GM12891 (cell line): ENCODE measurements around the gene STAG3.

Source experiments
- DNase-seq: peaks from one replicate; pipeline ENCODE4 v3.0.0; 2011; ENCODE audit warnings: low spot score; ENCODE audit not compliant: insufficient read length
- FAIRE-seq: peaks from 2 replicates; lab custom pipeline; 2011; peaks lifted over from hg19 to GRCh38; lab: Jason Lieb, UNC
- PAX5 ChIP-seq: IDR thresholded peaks from 2 replicates; pipeline ENCODE4 v1.6.1; 2011; ENCODE audit warnings: low read length, moderate library complexity, mild to moderate bottlenecking; ENCODE audit not compliant: insufficient read depth, severe bottlenecking
- POLR2A ChIP-seq: IDR thresholded peaks from 2 replicates; pipeline ENCODE4 v1.6.1; 2011; ENCODE audit warnings: low read depth, low read length, control low read depth
- POLR2AphosphoS5 ChIP-seq: IDR thresholded peaks from 2 replicates; pipeline ENCODE4 v1.6.1; 2011; ENCODE audit warnings: low read depth, low read length, control low read depth
- POU2F2 ChIP-seq: IDR thresholded peaks from 2 replicates; pipeline ENCODE4 v1.6.1; 2011; ENCODE audit warnings: low read depth, mild to moderate bottlenecking, control low read depth, low read length, moderate library complexity
- SPI1 ChIP-seq: IDR thresholded peaks from 2 replicates; pipeline ENCODE4 v1.6.1; 2011; ENCODE audit warnings: low read depth, low read length, control low read depth
- TAF1 ChIP-seq: IDR thresholded peaks from 2 replicates; pipeline ENCODE4 v1.6.1; 2011; ENCODE audit warnings: low read depth, low read length, control low read depth

STAG3 gene

DNA sequence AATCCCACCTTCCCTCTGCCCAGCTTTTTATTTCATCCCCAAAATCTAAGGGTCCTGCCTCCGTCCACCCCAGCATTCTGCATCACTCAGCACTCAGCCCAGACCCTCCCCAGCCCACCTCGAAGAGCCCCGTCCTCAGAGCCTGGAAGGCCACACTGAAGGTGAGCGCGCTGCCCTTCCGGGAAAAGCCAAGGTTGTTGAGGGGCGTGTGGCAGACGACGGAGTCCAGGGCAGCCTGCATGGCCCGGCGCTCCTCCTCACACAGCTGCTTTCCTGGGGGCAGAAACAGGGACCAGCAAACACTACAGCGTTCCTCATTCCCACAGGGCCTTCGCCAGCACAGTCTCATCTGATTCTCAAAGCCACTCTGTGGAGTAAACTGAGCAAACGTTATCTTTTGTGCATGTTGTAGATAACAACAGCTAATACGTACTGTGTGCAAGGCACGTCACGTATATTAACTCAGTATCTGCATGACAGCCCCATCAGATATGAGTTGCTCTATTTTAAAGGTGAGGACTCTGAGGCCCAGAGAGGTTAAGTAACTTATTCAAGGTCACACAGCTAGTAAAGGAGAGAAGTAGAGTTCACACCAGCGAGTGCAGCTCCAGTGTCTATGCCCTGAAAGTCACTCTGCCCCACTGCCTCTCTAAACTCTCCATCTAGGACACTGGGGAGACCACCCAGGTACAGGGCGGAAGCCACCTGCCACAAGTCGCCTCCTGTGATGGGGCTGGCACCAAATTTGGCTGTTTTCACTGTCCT is 22.0 kb upstream of the STAG3 start:
- TF ChIP-seq SPI1 (no peak), TAF1 (no peak)
- DNase-seq, result no peak
- FAIRE-seq, result no peak

DNA sequence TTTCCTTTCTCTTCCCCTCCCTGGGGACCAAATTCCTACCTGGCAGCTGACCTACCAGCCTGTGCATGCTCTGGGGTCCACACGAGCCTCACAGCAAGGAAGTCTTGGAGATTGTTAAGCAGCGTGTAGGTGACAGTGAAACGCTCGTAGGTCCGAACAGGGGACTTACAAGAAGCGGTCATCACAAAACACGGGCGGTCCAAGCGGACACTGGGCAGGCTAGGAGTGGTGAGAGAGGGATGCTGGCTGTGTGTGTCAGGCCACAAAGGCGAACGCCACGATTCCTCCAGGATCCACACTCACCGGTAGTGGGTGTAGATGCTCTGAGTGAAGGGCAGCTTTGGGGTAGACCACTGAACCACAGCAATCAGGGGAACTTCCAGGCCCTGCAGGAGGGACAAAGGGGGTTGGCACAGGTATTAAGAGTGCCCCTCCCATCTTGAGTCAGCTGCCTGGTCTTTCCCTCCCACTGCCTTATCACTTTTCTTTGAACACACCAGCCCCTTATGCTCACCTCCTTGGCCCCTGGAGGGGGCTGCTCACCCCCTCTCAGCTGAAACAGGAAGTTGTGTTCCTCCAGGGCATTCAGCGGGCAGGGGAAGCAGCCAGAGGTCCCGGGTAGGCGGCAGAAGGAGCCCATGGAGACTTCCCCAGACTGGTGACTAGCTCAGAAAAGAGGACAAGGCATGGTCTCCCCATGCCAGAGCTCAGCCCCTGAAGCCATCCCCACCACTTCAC is 21.2 kb upstream of the STAG3 start:
- DNase-seq, result no peak
- FAIRE-seq, result no peak
- TF ChIP-seq POU2F2, result no peak
- TF ChIP-seq TAF1, result no peak

DNA sequence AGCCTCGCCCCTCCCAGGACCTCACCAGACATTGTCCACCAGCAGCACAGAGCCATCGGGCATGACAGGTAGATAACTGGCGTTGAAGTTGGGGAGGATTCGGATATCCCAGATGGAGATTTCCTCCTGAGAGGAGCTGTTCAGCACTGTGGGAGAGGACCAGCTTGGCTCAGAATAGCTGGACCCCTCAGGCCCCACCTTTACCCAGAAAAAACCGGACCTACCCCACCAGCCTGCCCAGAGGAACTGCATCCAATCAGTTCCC is 20.7 kb upstream of the STAG3 start:
- DNase-seq (no peak), FAIRE-seq (no peak)
- TF ChIP-seq SPI1 (no peak), PAX5 (no peak), POU2F2 (no peak), POLR2AphosphoS5 (no peak), TAF1 (no peak), POLR2A (no peak)

DNA sequence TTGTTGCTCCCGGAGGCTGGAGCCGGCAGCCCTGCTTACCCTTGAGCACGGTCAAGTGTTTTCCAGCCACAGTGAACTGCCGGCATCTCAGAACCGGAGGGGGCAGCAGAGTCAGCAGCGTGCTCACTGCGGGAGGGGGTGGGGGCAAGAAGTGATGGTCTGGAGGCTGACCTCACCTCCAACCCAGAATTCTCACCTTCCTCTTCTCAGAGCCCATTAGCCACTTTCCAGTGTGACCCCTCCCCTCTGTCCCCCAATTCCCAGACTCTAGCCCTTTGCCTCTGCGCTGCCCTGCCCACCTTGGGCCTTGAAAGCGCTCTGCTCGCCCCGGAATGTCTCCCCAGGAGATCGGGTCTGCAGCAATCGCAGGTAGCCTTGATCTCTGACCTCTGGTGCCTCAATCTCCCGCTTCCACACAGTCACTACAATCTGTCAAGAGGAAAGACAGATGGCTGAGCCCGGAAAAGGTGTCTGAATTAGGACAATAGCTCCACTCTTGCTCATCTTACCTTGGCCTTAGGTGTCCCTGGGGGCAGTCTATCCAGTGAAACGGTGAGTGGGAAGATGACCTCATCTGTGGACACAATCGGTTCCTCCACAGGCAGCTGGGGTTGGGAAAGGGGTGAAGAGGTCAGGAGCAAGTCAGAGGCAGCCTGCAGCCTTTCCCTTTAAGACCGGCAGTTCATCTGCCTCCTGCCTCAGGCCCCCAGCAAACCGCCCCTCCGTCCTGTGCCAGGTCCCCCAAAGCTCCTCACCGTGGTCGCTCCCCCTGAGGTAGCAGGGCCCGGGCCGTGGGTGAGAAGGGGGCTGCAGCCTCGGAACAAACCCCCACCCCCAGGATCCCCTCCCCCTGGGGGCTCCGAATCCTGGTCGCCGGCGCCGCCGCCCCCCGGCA is 20.1 kb upstream of the STAG3 start:
- no peak for DNase-seq
- TF ChIP-seq POLR2AphosphoS5, result no peak
- FAIRE-seq, result no peak

DNA sequence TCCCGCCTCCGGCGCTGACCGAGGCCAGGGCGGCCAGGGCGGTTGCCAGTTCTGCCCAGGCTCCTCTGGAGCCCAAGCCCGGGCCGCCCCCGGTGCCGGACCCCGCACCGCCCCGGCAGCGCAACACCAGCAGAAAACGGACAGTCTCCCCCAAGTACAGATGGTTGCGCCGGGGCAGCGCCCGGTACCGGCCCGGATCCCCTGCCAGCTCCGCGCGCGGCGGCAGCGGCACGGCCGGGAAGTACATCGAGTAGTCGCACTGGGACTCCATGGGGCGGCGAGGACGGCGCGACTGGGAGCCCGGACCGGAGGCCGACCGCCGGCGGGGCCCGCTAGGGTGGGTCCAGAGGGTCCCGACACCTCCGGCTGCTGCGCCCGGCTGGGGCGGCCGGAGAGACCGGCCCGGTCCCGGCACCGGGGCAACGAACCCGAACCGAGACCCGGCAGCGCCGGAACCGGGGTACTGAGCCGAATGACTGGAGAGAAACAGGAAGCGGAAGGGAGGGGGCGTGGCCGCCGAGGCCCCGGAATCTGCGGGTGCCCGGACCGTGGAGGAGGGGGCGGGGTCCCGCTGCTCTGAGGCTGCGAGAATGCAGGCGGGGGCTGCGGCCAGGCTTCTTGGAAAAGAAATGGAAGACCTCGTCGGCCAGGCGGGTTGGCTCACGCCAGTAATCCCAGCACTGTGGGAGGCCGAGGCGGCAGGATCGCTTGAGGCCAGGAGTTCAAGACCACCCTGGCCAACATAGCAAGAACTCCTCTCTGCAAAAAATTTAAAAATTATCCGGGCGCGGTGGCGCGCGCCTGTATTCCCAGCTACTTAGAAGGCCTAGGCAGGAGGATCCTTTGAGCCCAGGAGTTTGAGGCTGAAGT is 19.3 kb upstream of the STAG3 start, which contains the start of gene TRAPPC14:
Gene TRAPPC14 (minus strand): TSS at position 495 of the 870 bp plus-strand sequence. CDS start 224 bp downstream, at position 271.
- DNase-seq (peak; percentile 98), FAIRE-seq (peak; percentile 71)
- TF ChIP-seq PAX5 (peak; percentile 17), POU2F2 (no peak), TAF1 (peak; percentile 40; the same call in 1 of the 2 replicates), POLR2AphosphoS5 (peak; percentile 45; the same call in 1 of the 2 replicates), SPI1 (peak; percentile 75), POLR2A (0 out of 2 replicates have a peak, but pooled peaks have one; percentile 60)

DNA sequence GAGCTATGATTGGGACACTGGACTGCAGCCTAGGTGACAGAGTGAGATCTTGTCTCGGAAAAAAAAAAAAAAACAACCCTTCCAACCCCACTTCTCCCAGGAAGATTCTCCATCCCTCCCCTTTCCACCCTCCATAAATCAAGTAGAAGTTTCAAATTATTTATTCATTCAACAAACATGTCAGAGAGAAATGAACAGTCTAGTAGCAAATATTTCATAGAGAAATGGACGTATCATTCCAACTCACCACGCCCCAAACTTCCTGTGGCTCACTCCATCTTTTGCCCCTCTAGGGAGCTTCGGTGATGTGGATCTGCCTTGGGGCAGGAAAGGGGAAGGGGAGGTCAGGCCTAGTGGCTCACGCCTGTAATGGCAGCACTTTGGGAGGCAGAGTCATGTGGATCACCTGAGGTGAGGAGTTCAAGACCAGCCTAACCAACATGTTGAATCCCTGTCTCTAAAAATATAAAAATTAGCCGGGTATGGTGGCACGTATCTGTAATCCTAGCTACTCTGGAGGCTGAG is 18.6 kb upstream of the STAG3 start:
- DNase-seq, result no peak
- TF ChIP-seq POU2F2 (no peak), SPI1 (peak; percentile 9; the same call in 1 of the 2 replicates)
- FAIRE-seq, result no peak

DNA sequence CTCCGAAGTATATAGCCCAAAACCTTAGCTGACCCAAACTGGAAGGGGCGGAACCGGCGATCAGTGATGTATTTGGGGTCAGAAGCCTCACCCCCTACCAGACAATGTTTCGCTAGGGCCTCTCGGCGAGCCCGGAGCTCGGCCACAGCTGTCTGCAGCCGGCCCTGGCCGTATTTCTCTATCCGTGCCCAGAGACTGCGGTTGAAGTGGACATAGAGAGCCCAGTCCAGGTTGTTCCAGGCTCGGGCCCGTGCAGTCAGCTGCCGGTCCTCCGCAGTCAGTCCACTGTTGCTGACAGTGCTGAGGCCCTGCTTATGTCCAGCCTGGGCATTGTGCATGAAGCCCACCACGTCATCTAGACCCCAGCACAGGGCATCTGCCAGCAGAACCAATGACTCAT is 17.7 kb upstream of the STAG3 start:
- TF ChIP-seq PAX5, result no peak
- TF ChIP-seq POU2F2, result no peak
- TF ChIP-seq SPI1, result no peak
- no peak for TF ChIP-seq POLR2A
- FAIRE-seq, result no peak
- DNase-seq, result no peak

DNA sequence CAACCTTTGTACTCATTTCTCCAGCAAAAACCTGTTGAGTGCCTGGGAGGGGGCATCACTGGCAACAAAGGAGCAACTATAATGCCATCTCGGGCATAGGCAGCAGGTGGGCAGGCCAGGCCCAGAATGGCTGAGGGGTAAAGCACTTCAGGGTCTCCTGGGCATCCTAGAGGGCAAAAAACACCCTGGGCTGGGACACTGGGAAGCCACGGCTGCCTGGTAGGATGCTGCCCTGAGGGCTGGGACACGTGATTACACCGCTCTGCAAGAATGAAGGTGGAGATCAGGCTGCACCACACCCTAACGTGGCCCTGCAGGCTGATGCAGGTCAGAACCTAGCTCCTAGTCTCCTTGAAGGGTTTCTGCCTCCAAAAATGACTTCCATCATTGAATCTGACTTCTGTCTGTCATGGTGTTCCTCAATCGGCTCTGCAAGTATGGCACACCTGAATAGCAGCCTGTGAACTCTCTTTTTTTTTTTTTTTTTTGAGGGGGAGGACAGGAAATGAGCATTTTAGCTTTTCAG is 14.6 kb upstream of the STAG3 start:
- no peak for FAIRE-seq
- no peak for DNase-seq
- TF ChIP-seq POLR2A (no peak), TAF1 (no peak), POLR2AphosphoS5 (no peak), POU2F2 (no peak), PAX5 (no peak), SPI1 (no peak)

DNA sequence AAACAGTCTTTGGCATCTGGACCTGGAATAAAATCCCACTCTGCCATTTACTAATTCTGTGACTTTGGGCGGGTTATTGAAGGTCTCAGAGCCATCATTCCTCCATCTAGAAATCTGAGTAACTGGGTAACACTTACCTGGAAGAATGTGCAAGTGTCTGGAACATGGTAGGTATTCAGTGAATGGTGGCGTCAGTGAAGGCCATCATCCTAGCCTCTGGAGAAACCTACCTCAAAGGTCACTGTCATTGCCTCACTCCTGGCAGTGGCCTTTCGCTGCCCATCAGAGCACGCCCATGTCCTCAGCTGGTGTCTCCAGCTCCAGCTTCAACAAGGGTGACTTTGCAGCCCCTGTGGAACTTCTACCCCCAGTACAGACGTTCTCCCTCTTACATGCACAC is 13.8 kb upstream of the STAG3 start:
- DNase-seq (no peak), FAIRE-seq (no peak)
- TF ChIP-seq POU2F2 (no peak), POLR2AphosphoS5 (no peak)

DNA sequence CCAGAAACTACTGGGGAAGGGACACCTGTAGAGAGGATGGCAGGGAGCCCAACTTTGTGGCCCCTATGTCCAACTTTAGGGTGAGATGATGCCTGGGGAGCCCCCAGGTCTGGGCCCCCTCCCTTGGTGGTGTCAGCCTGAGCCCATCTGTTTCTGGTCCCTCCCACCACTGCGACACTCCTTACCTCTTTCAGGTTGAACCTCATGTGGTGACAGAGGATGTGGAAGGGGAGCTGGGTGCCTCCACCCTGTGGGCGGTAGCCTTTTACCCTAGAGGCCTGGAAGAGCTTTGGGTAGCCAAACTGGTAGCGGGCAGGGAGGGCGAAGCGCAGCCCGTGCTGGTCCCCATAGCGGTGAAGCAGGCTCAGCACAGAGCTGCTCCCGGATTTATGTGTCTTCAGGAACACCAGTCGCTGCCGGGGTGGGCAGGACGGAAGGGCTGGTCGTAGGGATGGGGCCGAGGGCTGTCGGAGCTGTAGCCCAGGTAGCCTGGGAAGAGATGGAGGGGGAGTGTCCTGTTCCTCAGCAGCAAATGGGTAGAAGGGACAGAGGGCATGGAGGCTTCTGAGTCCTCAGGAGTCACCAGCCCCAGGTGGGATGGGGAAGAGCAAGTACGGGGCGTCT is 11.3 kb upstream of the STAG3 start:
- TF ChIP-seq PAX5 (no peak), POLR2A (no peak), SPI1 (no peak), POLR2AphosphoS5 (no peak), POU2F2 (no peak), TAF1 (no peak)
- DNase-seq, result no peak
- no peak for FAIRE-seq
